ENCODE measurements around the gene C6orf132. TPM values are rescaled to one million over a fixed set of nuclear protein-coding genes. Genes with fewer than 3 reads are reported as not detected.

Gene C6orf132
- total and polyA plus RNA-seq, 10 of the 15 experiments (the other 5 are each of a cell fraction or from before 2014, with no cell fraction given) = 0.04 to 0.05 TPM; not detected in 8

- H3K4me3 ChIP-seq = no peak overlapping the region
- FAIRE-seq (no peak), DNase-seq (ENCODE audit: low read depth, low spot score) (no peak), ATAC-seq (no peak)
- no peaks in the 10 kb centered on the region for H3K36me3 ChIP-seq (ENCODE audit: control insufficient read depth in 2 of 2, insufficient read depth in 2 of 2, low read length in 1 of 2)
- no peak overlapping the region for H3K4me2 ChIP-seq (ENCODE audit: control insufficient read depth, insufficient read depth)
- H3K4me1 ChIP-seq (ENCODE audit: control insufficient read depth, insufficient read depth, low read length) = peaks cover 4% of the 10 kb centered on the region; the same call in 1 of the 2 replicates
- ChIA-PET POLR2A (no interaction called here), CTCF (interaction anchor here (0.6 to 1.1 kb wide), 4 partner anchors 10 to 734 kb away, joined by 3 read pairs; no protein-coding TSS in a partner anchor), RAD21 (ENCODE audit: unreplicated experiment) (interaction anchor here (0.7 kb wide), 1 partner anchor 77 kb away, joined by 3 read pairs; no protein-coding TSS in a partner anchor), SMC1A (ENCODE audit: uncharacterized antibody, unreplicated experiment) (interaction anchor here (0.9 kb wide), 1 partner anchor 12 kb away, joined by 3 read pairs; no protein-coding TSS in a partner anchor)
- no peaks in the 10 kb centered on the region for H3K9me3 ChIP-seq (replicated peaks; ENCODE audit: control insufficient read depth, insufficient read depth, low read length)
- no peak overlapping the region for H3K9ac ChIP-seq (ENCODE audit: control insufficient read depth, insufficient read depth, low read length)
- peaks cover 3 to 5% of the 10 kb centered on the region in 2 experiments for H3K27me3 ChIP-seq (replicated peaks in 1 of 2; ENCODE audit: control insufficient read depth in 2 of 2, insufficient read depth in 2 of 2, low read length in 1 of 2)
- intact Hi-C loops (cut with micrococcal nuclease; ENCODE audit: unreplicated experiment) (no loop called here), in situ Hi-C loops (cut with MboI) (no loop called here)
- H4K20me1 ChIP-seq (ENCODE audit: control insufficient read depth, insufficient read depth) = no peaks in the 10 kb centered on the region
- H2AFZ ChIP-seq (ENCODE audit: control insufficient read depth, low read depth, low read length) = no peak overlapping the region
- TF ChIP-seq MAX (IDR thresholded peaks at IDR 0.05; ENCODE audit: low read depth, low read length) (no peak), NR2C1 (IDR thresholded peaks at IDR 0.05) (no peak)
- no TSS peak for BruUV-seq (replicated peaks)
- WGBS (ENCODE audit: insufficient coverage, insufficient replicate concordance, low lambda C conversion rate, missing lambda C conversion rate) = 58% methylated on average over 8 of the region's 9 CpGs
- no peak overlapping the region for H3K27ac ChIP-seq (ENCODE audit: control insufficient read depth, insufficient read depth)
- H3K79me2 ChIP-seq (ENCODE audit: control insufficient read depth, insufficient read depth, low read length) = no peaks in the 10 kb centered on the region
These were observed 3.5 kb downstream of the C6orf132 start for GRCh38 chr6:42138630-42139619.

GRCh38 chr6:42138190-42138589 is 4.2 kb downstream of the C6orf132 start:
- BruUV-seq (replicated peaks) = no TSS peak
- no peak overlapping the region for H3K9ac ChIP-seq (ENCODE audit: control insufficient read depth, insufficient read depth, low read length)
- no peak for TF ChIP-seq RCOR1 (conservative IDR thresholded peaks at IDR 0.05; ENCODE audit: low read depth, low read length)
- no peak for TF ChIP-seq IKZF2 (IDR thresholded peaks at IDR 0.05)
- TF ChIP-seq EED (IDR thresholded peaks at IDR 0.05; ENCODE audit: low read depth) = no peak
- TF ChIP-seq ZBTB11 (CRISPR knock-in tag; IDR thresholded peaks at IDR 0.05) = no peak
- TF ChIP-seq POU2F2 (IDR thresholded peaks at IDR 0.05; ENCODE audit: borderline replicate concordance, low read depth, low read length) = no peak
- no peak for TF ChIP-seq POLR2AphosphoS2 (IDR thresholded peaks at IDR 0.05; ENCODE audit: low read depth, low read length)
- no peak for TF ChIP-seq PAX8 (IDR thresholded peaks at IDR 0.05)

More at GRCh38 chr6:42138190-42138589, 4.2 kb downstream of the C6orf132 start:
- no peak for ATAC-seq
- WGBS (ENCODE audit: insufficient coverage, insufficient replicate concordance, low lambda C conversion rate, missing lambda C conversion rate) = 89% methylated on average over 6 of the region's 6 CpGs
- Histone ChIP-seq H3K79me2 (ENCODE audit: control insufficient read depth, insufficient read depth, low read length) (no peaks in the 10 kb centered on the region), H3K27me3 (replicated peaks in 1 of 2; ENCODE audit: control insufficient read depth in 2 of 2, insufficient read depth in 2 of 2, low read length in 1 of 2) (peaks cover 3 to 5% of the 10 kb centered on the region in 2 experiments), H3K4me3 (no peak overlapping the region), H3K4me1 (ENCODE audit: control insufficient read depth, insufficient read depth, low read length) (peaks cover 4% of the 10 kb centered on the region; the same call in 1 of the 2 replicates), H3K36me3 (ENCODE audit: control insufficient read depth in 2 of 2, insufficient read depth in 2 of 2, low read length in 1 of 2) (no peaks in the 10 kb centered on the region), H3K4me2 (ENCODE audit: control insufficient read depth, insufficient read depth) (no peak overlapping the region), H2AFZ (ENCODE audit: control insufficient read depth, low read depth, low read length) (no peak overlapping the region), H3K27ac (ENCODE audit: control insufficient read depth, insufficient read depth) (no peak overlapping the region), H3K9me3 (replicated peaks; ENCODE audit: control insufficient read depth, insufficient read depth, low read length) (no peaks in the 10 kb centered on the region), H4K20me1 (ENCODE audit: control insufficient read depth, insufficient read depth) (no peaks in the 10 kb centered on the region)
- no peak for DNase-seq (ENCODE audit: low read depth, low spot score)
- FAIRE-seq = no peak
- CTCF ChIA-PET = interaction anchor here (0.6 to 1.6 kb wide), 7 partner anchors 11 to 804 kb away, joined by 3 to 9 read pairs (median 3); no protein-coding TSS in a partner anchor
- POLR2A ChIA-PET = no interaction called here
- intact Hi-C loops (cut with micrococcal nuclease; ENCODE audit: unreplicated experiment) (no loop called here), in situ Hi-C loops (cut with MboI) (no loop called here)
- RAD21 ChIA-PET (ENCODE audit: unreplicated experiment) = no interaction called here
- SMC1A ChIA-PET (ENCODE audit: uncharacterized antibody, unreplicated experiment) = no interaction called here

Data from GM12878 (cell line).